PC-3 (cell line): ENCODE results near the gene CCDC60.

Experiments
- CTCF ChIP-seq: fragments of 300-600 bp; sonication (generic); conservative IDR thresholded peaks from 2 replicates; pipeline ENCODE4 v1.5.1; 2017; ENCODE audit warnings: antibody characterized with exemption, low read depth, mild to moderate bottlenecking, low read length
- EZH2 ChIP-seq: fragments of 300-600 bp; sonication (generic); IDR thresholded peaks from one replicate; pipeline ENCODE4 v1.6.1; 2017; ENCODE audit warnings: antibody characterized with exemption, mild to moderate bottlenecking, low read length; ENCODE audit not compliant: unreplicated experiment
- EZH2phosphoT487 ChIP-seq: fragments of 300-600 bp; sonication (generic); IDR thresholded peaks from 2 replicates; pipeline ENCODE4 v1.6.1; 2018; ENCODE audit warnings: mild to moderate bottlenecking, antibody characterized with exemption, low read length, borderline replicate concordance

- TF ChIP-seq CTCF: no peak
- no peak for TF ChIP-seq EZH2
- no peak for TF ChIP-seq EZH2phosphoT487
These were observed 59.1 kb downstream of the CCDC60 start for GRCh38 chr12:119393677-119394076.
